Loucy (cell line): ENCODE measurements around the gene MS4A10.

Experiments used
- H2AFZ ChIP-seq: fragments of 200-600 bp; sonication (generic); 2 replicates; pipeline ENCODE4 v1.6.0; 2016; ENCODE audit warnings: antibody characterized with exemption, mild to moderate bottlenecking, low read length, moderate library complexity
- H3F3A ChIP-seq: fragments of 200-600 bp; 2 replicates; pipeline ENCODE4 v1.6.0; 2016; ENCODE audit warnings: antibody characterized with exemption, low read depth, mild to moderate bottlenecking
- H3K27me3 ChIP-seq: fragments of 200-600 bp; sonication (generic); 2 replicates; pipeline ENCODE4 v1.6.1; 2014; ENCODE audit warnings: low read length, mild to moderate bottlenecking; ENCODE audit not compliant: insufficient read depth, poor library complexity, severe bottlenecking
- H3K36me3 ChIP-seq: fragments of 200-600 bp; sonication (generic); 2 replicates; pipeline ENCODE4 v1.6.1; 2016; ENCODE audit warnings: low read length; ENCODE audit not compliant: insufficient read depth
- H3K4me1 ChIP-seq: fragments of 200-600 bp; sonication (generic); 2 replicates; pipeline ENCODE4 v1.5.1; 2014; ENCODE audit warnings: low read length, mild to moderate bottlenecking; ENCODE audit not compliant: insufficient read depth, poor library complexity, severe bottlenecking
- H3K4me2 ChIP-seq: fragments of 200-600 bp; sonication (generic); 2 replicates; pipeline ENCODE4 v1.6.0; 2014; ENCODE audit warnings: antibody characterized with exemption, low read length, low read depth, mild to moderate bottlenecking; ENCODE audit not compliant: poor library complexity, severe bottlenecking
- H3K4me3 ChIP-seq: fragments of 200-600 bp; sonication (generic); 2 replicates; pipeline ENCODE4 v1.5.1; 2014; ENCODE audit warnings: low read length, mild to moderate bottlenecking, mixed read lengths; ENCODE audit not compliant: poor library complexity, severe bottlenecking
- H3K79me2 ChIP-seq: fragments of 200-600 bp; sonication (generic); 2 replicates; pipeline ENCODE4 v1.6.1; 2014; ENCODE audit warnings: low read length; ENCODE audit not compliant: insufficient read depth
- H3K9ac ChIP-seq: fragments of 200-600 bp; sonication (generic); 2 replicates; pipeline ENCODE4 v1.6.0; 2014; ENCODE audit warnings: mild to moderate bottlenecking, low read depth, low read length, moderate library complexity; ENCODE audit not compliant: poor library complexity, severe bottlenecking
- H3K9me2 ChIP-seq: fragments of 200-600 bp; sonication (generic); replicated peaks from 2 replicates; pipeline ENCODE4 v1.6.1; 2016; ENCODE audit warnings: low read depth, low read length, mixed read lengths
- H3K9me3 ChIP-seq: fragments of 200-600 bp; sonication (generic); 2 replicates; pipeline ENCODE4 v1.6.1; 2014; ENCODE audit warnings: mild to moderate bottlenecking, antibody characterized with exemption, low read length, low read depth; ENCODE audit not compliant: insufficient read depth
- H4K20me1 ChIP-seq: fragments of 200-600 bp; sonication (generic); 2 replicates; pipeline ENCODE4 v1.6.0; 2014; ENCODE audit warnings: antibody characterized with exemption, low read length, mild to moderate bottlenecking; ENCODE audit not compliant: insufficient read depth, poor library complexity, severe bottlenecking
- EZH2phosphoT487 ChIP-seq: fragments of 200-600 bp; IDR thresholded peaks from 2 replicates; pipeline ENCODE4 v1.6.1; 2018; ENCODE audit warnings: antibody characterized with exemption, mild to moderate bottlenecking, moderate library complexity, borderline replicate concordance
- TF ChIP-seq, protein P1 (sequence below): fragments of 200-600 bp; sonication (generic); conservative IDR thresholded peaks from 2 replicates; pipeline ENCODE4 v1.5.1; 2014; ENCODE audit warnings: mild to moderate bottlenecking, antibody characterized with exemption, low read length

The MS4A10 gene

DNA sequence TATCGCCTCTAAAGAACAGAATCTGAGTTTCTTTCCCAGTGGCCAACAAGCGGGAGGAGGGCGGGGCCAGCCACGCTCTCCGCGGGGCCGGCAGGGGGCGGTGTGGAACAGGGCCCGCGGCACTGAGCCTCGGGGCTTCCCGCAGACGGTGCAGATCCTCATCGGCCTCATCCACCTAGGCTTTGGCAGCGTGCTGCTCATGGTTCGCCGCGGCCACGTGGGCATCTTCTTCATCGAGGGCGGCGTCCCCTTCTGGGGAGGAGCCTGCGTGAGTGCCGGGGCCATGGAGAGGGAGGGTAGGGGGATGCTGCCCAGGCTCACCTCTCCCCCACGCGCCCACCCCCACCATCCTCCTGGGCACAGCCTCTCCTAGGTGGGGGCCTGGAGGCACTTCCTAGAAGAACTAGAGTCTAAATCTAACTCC is 17.7 kb upstream of the MS4A10 start:
- TF ChIP-seq, protein P1, sequence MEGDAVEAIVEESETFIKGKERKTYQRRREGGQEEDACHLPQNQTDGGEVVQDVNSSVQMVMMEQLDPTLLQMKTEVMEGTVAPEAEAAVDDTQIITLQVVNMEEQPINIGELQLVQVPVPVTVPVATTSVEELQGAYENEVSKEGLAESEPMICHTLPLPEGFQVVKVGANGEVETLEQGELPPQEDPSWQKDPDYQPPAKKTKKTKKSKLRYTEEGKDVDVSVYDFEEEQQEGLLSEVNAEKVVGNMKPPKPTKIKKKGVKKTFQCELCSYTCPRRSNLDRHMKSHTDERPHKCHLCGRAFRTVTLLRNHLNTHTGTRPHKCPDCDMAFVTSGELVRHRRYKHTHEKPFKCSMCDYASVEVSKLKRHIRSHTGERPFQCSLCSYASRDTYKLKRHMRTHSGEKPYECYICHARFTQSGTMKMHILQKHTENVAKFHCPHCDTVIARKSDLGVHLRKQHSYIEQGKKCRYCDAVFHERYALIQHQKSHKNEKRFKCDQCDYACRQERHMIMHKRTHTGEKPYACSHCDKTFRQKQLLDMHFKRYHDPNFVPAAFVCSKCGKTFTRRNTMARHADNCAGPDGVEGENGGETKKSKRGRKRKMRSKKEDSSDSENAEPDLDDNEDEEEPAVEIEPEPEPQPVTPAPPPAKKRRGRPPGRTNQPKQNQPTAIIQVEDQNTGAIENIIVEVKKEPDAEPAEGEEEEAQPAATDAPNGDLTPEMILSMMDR = no peak
- TF ChIP-seq EZH2phosphoT487 = no peak
- Histone ChIP-seq H3K9me3 (no peaks in the 10 kb centered on the region), H3K4me2 (no peak overlapping the region), H4K20me1 (no peaks in the 10 kb centered on the region), H2AFZ (no peak overlapping the region), H3K36me3 (no peaks in the 10 kb centered on the region), H3K4me3 (no peak overlapping the region), H3K9me2 (no peaks in the 10 kb centered on the region), H3K9ac (no peak overlapping the region), H3K79me2 (no peaks in the 10 kb centered on the region), H3K27me3 (no peaks in the 10 kb centered on the region), H3K4me1 (peaks cover 4% of the 10 kb centered on the region), H3F3A (no peaks in the 10 kb centered on the region)

DNA sequence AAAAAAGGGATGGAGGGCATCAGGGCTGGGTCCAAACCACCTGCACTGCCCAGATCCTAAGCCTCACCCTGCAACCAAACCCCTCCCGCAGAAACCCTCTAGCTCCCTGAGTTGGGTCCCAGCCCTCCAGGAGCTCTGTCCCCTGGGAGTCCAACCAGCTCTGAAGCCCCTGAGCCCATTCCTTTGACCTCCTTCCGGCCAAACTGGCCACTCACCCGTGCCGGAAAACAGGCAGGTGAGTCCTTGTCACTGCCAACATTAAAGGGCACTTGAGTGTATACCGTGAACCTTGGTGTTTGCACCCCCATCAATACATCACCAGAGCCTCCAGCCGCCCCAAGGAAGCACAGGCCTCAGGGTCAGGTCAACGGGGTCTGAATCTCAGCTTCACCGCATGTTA is 16.9 kb upstream of the MS4A10 start:
- no peaks in the 10 kb centered on the region for H3K9me3 ChIP-seq
- no peak overlapping the region for H3K4me3 ChIP-seq
- H3K27me3 ChIP-seq = no peaks in the 10 kb centered on the region
- no peaks in the 10 kb centered on the region for H3K9me2 ChIP-seq
- H3K4me1 ChIP-seq = peaks cover under 1% of the 10 kb centered on the region
- H3K4me2 ChIP-seq = no peak overlapping the region
- H2AFZ ChIP-seq = no peak overlapping the region
- no peaks in the 10 kb centered on the region for H4K20me1 ChIP-seq
- H3K36me3 ChIP-seq = no peaks in the 10 kb centered on the region
- no peaks in the 10 kb centered on the region for H3K79me2 ChIP-seq
- H3K9ac ChIP-seq = no peak overlapping the region
- no peaks in the 10 kb centered on the region for H3F3A ChIP-seq
- no peak for TF ChIP-seq EZH2phosphoT487
- TF ChIP-seq, protein P1 = no peak

DNA sequence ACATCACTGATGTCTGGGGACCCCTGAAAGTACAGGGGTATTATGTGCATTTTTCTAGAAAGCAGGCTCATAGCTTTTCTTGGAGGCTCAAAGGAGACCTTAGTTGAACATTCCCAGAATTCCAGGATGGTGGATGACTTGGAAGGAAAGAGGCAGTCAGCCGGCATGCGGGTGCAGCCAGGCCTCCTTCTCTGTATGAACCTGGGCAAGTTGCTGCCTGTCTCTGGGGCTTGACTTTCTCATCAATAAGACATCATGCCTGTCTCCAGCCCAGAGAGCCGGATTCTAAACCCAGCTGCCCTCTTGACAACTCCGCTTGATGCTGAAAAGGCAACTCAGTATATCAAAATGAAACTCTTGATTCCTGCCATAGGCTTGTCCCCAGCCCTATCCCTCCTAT is 15.9 kb upstream of the MS4A10 start:
- Histone ChIP-seq H4K20me1 (no peaks in the 10 kb centered on the region), H3K4me1 (no peaks in the 10 kb centered on the region), H3F3A (no peaks in the 10 kb centered on the region), H3K4me3 (no peak overlapping the region), H3K4me2 (no peak overlapping the region), H3K9me2 (no peaks in the 10 kb centered on the region), H3K36me3 (no peaks in the 10 kb centered on the region), H3K27me3 (no peaks in the 10 kb centered on the region), H3K9me3 (no peaks in the 10 kb centered on the region), H3K9ac (no peak overlapping the region), H3K79me2 (no peaks in the 10 kb centered on the region), H2AFZ (no peak overlapping the region)
- no peak for TF ChIP-seq EZH2phosphoT487
- TF ChIP-seq, protein P1 = no peak
